PC-9 (cell line): ENCODE results near the gene AHRR. TPM values are rescaled to one million over a fixed set of nuclear protein-coding genes. Genes with fewer than 3 reads are reported as not detected.

ENCODE experiments used
- BruUV-seq: library from RNA; stranded (reverse); fragments of 400-500 nt; replicated peaks from 2 replicates; lab custom pipeline; 2021; lab: Mats Ljungman, UMichigan
- CTCF ChIA-PET: fragments of 300-600 bp; sonication (Branson Sonifier 250); formaldehyde crosslinking; loops from one replicate; lab custom pipeline; 2022; ENCODE audit warnings: antibody characterized with exemption; lab: Charles Lee
- POLR2A ChIA-PET: fragments of 300-600 bp; sonication (Branson Sonifier 250); formaldehyde crosslinking; loops from one replicate; lab custom pipeline; 2022; ENCODE audit warnings: antibody characterized with exemption; ENCODE audit not compliant: unreplicated experiment; lab: Charles Lee
- DNase-seq, 2 experiments: peaks; one replicate each; pipeline versions ENCODE4 v3.0.0 to v3.0.0-alpha.2; 2015 to 2022; ENCODE audit warnings: mixed read lengths in 1 of 2
- H2AFZ ChIP-seq: fragments of 200-600 bp; sonication (generic); 2 replicates; pipeline ENCODE4 v1.8.1; 2017; ENCODE audit warnings: antibody characterized with exemption
- H3F3A ChIP-seq: fragments of 200-600 bp; sonication (generic); 2 replicates; pipeline ENCODE4 v1.8.1; 2017; ENCODE audit warnings: antibody characterized with exemption, mild to moderate bottlenecking, low read depth; ENCODE audit not compliant: insufficient read depth
- H3K27ac ChIP-seq: fragments of 200-600 bp; sonication (generic); 2 replicates; pipeline ENCODE4 v1.6.1; 2016; ENCODE audit warnings: mixed run types
- H3K27me3 ChIP-seq: fragments of 200-600 bp; sonication (generic); 2 replicates; pipeline ENCODE4 v1.6.1; 2016; ENCODE audit warnings: low read depth, mixed run types; ENCODE audit not compliant: insufficient read depth
- H3K36me3 ChIP-seq: fragments of 200-600 bp; sonication (generic); 2 replicates; pipeline ENCODE4 v1.6.1; 2016; ENCODE audit warnings: low read depth, mixed run types
- H3K4me1 ChIP-seq: fragments of 200-600 bp; sonication (generic); replicated peaks from 2 replicates; pipeline ENCODE4 v1.6.1; 2016; ENCODE audit warnings: mixed run types; ENCODE audit not compliant: insufficient read depth
- H3K4me2 ChIP-seq: fragments of 200-600 bp; sonication (generic); 2 replicates; pipeline ENCODE4 v1.6.1; 2017; ENCODE audit warnings: mixed run types
- H3K4me3 ChIP-seq: fragments of 200-600 bp; sonication (generic); 2 replicates; pipeline ENCODE4 v1.6.1; 2016; ENCODE audit warnings: mixed run types
- H3K79me2 ChIP-seq: fragments of 200-600 bp; sonication (generic); 2 replicates; pipeline ENCODE4 v1.6.1; 2017; ENCODE audit warnings: low read depth, mixed run types
- H3K9me2 ChIP-seq: fragments of 200-600 bp; sonication (generic); 2 replicates; pipeline ENCODE4 v1.8.1; 2017; ENCODE audit warnings: mild to moderate bottlenecking; ENCODE audit not compliant: insufficient read depth
- H3K9me3 ChIP-seq: fragments of 200-600 bp; sonication (generic); 2 replicates; pipeline ENCODE4 v1.8.1; 2016; ENCODE audit warnings: low read depth; ENCODE audit not compliant: insufficient read depth
- H4K20me1 ChIP-seq: fragments of 200-600 bp; sonication (generic); 2 replicates; pipeline ENCODE4 v1.8.1; 2017; ENCODE audit not compliant: insufficient read depth
- CTCF ChIP-seq: fragments of 200-600 bp; sonication (generic); conservative IDR thresholded peaks from 2 replicates; pipeline ENCODE4 v1.6.1; 2017; ENCODE audit warnings: mixed run types, antibody characterized with exemption, mild to moderate bottlenecking, moderate library complexity
- EZH2 ChIP-seq: fragments of 200-600 bp; sonication (generic); IDR thresholded peaks from 2 replicates; pipeline ENCODE4 v1.8.0; 2017; ENCODE audit warnings: antibody characterized with exemption, low read depth
- intact Hi-C: fragments of 100-400 bp; cut with micrococcal nuclease; formaldehyde crosslinking; loops from one replicate; pipeline ENCODE4 v1.10.0; 2022; ENCODE audit not compliant: unreplicated experiment
- total RNA-seq: library from RNA; stranded (reverse); gene quantifications from 2 replicates; pipeline ENCODE4 v1.2.3, GENCODE V29; 2021

Gene AHRR
- total RNA-seq, 1 experiment from 2014 or later: 7.2 TPM

- DNase-seq: no peak
- Histone ChIP-seq H3K27ac (no peak overlapping the region), H3K4me3 (no peak overlapping the region)
Measured at GRCh38 chr5:322942-323879, 1.7 kb downstream of the AHRR start.

GRCh38 chr5:324736-325612 lies 3.5 kb downstream of the AHRR start:
- POLR2A ChIA-PET: interaction anchor here (0.7 kb wide), 1 partner anchor 49 kb away, joined by 3 read pairs; no protein-coding TSS in a partner anchor
- peaks cover 9% of the 10 kb centered on the region; the same call in 1 of the 2 replicates for H3F3A ChIP-seq
- H3K27me3 ChIP-seq: no peaks in the 10 kb centered on the region
- no TSS peak for BruUV-seq
- peaks cover 6% of the 10 kb centered on the region; the same call in 1 of the 2 replicates for H4K20me1 ChIP-seq
- CTCF ChIA-PET: no interaction called here
- no peak for DNase-seq
- TF ChIP-seq CTCF (no peak), EZH2 (no peak)
- H3K79me2 ChIP-seq: no peaks in the 10 kb centered on the region
- H3K27ac ChIP-seq: no peak overlapping the region
- no peak overlapping the region for H3K4me2 ChIP-seq
- H3K4me1 ChIP-seq: peaks cover 6% of the 10 kb centered on the region; the same call in 1 of the 2 replicates
- no peak overlapping the region for H3K4me3 ChIP-seq
- H3K9me3 ChIP-seq: no peaks in the 10 kb centered on the region
- no peak overlapping the region for H2AFZ ChIP-seq
- no peaks in the 10 kb centered on the region for H3K9me2 ChIP-seq
- intact Hi-C loops: no loop called here
- no peaks in the 10 kb centered on the region for H3K36me3 ChIP-seq

More at GRCh38 chr5:322942-323879, 1.7 kb downstream of the AHRR start:
- Histone ChIP-seq H2AFZ (no peak overlapping the region), H3K4me2 (no peak overlapping the region), H3K9me2 (no peaks in the 10 kb centered on the region), H3K36me3 (no peaks in the 10 kb centered on the region), H3K4me1 (no peaks in the 10 kb centered on the region), H3K9me3 (no peaks in the 10 kb centered on the region), H4K20me1 (peaks cover 19% of the 10 kb centered on the region), H3F3A (peaks cover 23% of the 10 kb centered on the region; the same call in 1 of the 2 replicates), H3K79me2 (no peaks in the 10 kb centered on the region), H3K27me3 (no peaks in the 10 kb centered on the region)
- BruUV-seq: no TSS peak
- ChIA-PET POLR2A (interaction anchor here (0.6 kb wide), 1 partner anchor 135 kb away, joined by 4 read pairs; no protein-coding TSS in a partner anchor), CTCF (interaction anchor here (0.6 to 0.7 kb wide), 2 partner anchors 63 to 124 kb away, joined by 3 to 6 read pairs; no protein-coding TSS in a partner anchor)
- no peak for TF ChIP-seq CTCF
- no peak for TF ChIP-seq EZH2
- intact Hi-C loops: no loop called here

- no TSS peak for BruUV-seq
- Histone ChIP-seq H3K4me3 (no peak overlapping the region), H3K27ac (no peak overlapping the region), H3F3A (peaks cover 9% of the 10 kb centered on the region; the same call in 1 of the 2 replicates), H3K36me3 (no peaks in the 10 kb centered on the region), H3K79me2 (no peaks in the 10 kb centered on the region), H4K20me1 (0 out of 2 replicates have a peak, but pooled peaks cover 6% of the 10 kb centered on the region), H3K4me2 (no peak overlapping the region), H3K27me3 (no peaks in the 10 kb centered on the region), H2AFZ (no peak overlapping the region), H3K9me3 (no peaks in the 10 kb centered on the region), H3K9me2 (no peaks in the 10 kb centered on the region), H3K4me1 (peaks cover 6% of the 10 kb centered on the region; the same call in 1 of the 2 replicates)
- POLR2A ChIA-PET: no interaction called here
- TF ChIP-seq CTCF (no peak), EZH2 (no peak)
- CTCF ChIA-PET: no interaction called here
- intact Hi-C loops: no loop called here
- no peak for DNase-seq
Measured at GRCh38 chr5:326109-326508, 4.6 kb downstream of the AHRR start.
